Thyroid gland (tissue), 4 donors: ENCODE data around the gene AP4E1. TPM values are rescaled to one million over a fixed set of nuclear protein-coding genes. Genes with fewer than 3 reads are reported as not detected.

Experiments
- DNase-seq, 2 donors: peaks; one replicate each; pipeline ENCODE4 v3.0.0-alpha.2; 2019
- H3K27ac ChIP-seq, 3 donors: fragments of 200-600 bp; sonication (generic); 1 replicate in 2 of 3; 2 replicates in 1 of 3; pipeline ENCODE4 v1.5.1; 2016 to 2019; ENCODE audit warnings: mild to moderate bottlenecking in 1 of 3, moderate library complexity in 1 of 3
- H3K27me3 ChIP-seq: fragments of 200-600 bp; sonication (generic); one replicate; pipeline ENCODE4 v1.5.1; 2019
- H3K36me3 ChIP-seq, 2 donors: fragments of 200-600 bp; sonication (generic); one replicate each; pipeline ENCODE4 v1.5.1; 2016 to 2019
- H3K4me1 ChIP-seq, 2 donors: fragments of 200-600 bp; sonication (generic); one replicate each; pipeline ENCODE4 v1.5.1; 2017 to 2019
- H3K4me3 ChIP-seq, 3 donors: fragments of 200-600 bp; sonication (generic); replicated peaks in 1 of 3; 1 replicate in 2 of 3; 2 replicates in 1 of 3; pipeline ENCODE4 v1.5.1; 2016; ENCODE audit warnings: mild to moderate bottlenecking in 1 of 3
- H3K9me3 ChIP-seq: fragments of 200-600 bp; sonication (generic); one replicate; pipeline ENCODE4 v1.5.1; 2017
- CTCF ChIP-seq, 6 experiments: fragments of 200-600 bp in 3 of 6; fragments of 450-650 bp in 3 of 6; sonication (generic) in 3 of 6; IDR thresholded peaks; one replicate each; pipeline ENCODE4 v1.5.1; 2016 to 2019; ENCODE audit warnings: antibody characterized with exemption in 6 of 6, mild to moderate bottlenecking in 2 of 6, inconsistent platforms in 1 of 6, moderate library complexity in 1 of 6
- POLR2A ChIP-seq, 2 donors: fragments of 450-650 bp; IDR thresholded peaks; one replicate each; pipeline ENCODE4 v1.6.1; 2017; ENCODE audit warnings: antibody characterized with exemption in 2 of 2, mild to moderate bottlenecking in 2 of 2, moderate library complexity in 1 of 2
- WGBS, 2 donors: methylation state at CpG; one replicate each; pipeline ENCODE4 v1.1.5; 2017; 5-methylcytosine and 5-hydroxymethylcytosine counted together
- intact Hi-C: fragments of 100-400 bp; cut with DNase I; formaldehyde crosslinking; loops from one replicate; pipeline ENCODE4 v1.15.1; 2023
- total RNA-seq, 4 donors: library from RNA; depleted of rRNA; stranded (reverse); fragments of >200 nt; gene quantifications; one replicate each; pipeline ENCODE4 v1.2.3, GENCODE V29; 2016

The AP4E1 gene
- total RNA-seq, 4 donors from 2014 or later, result 9.3 to 13.3 (median 10.4) TPM

- peaks cover 0 to 4% of the 10 kb centered on the region in 2 donors for H3K4me1 ChIP-seq
- H3K4me3 ChIP-seq, result peak overlapping the region in 1 of 3 donors; percentile 6
- 76 to 79% methylated on average over 19 of the region's 19 CpGs for WGBS, 2 donors
- no peaks in the 10 kb centered on the region for H3K9me3 ChIP-seq
- intact Hi-C loops, result loop anchor here (5.0 kb wide), 1 partner anchor 199 kb away; no protein-coding TSS in a partner anchor
- no peaks in the 10 kb centered on the region for H3K27me3 ChIP-seq
- TF ChIP-seq POLR2A (IDR thresholded peaks at IDR 0.05) (no peak), CTCF (IDR thresholded peaks at IDR 0.05) (no peak)
- no peak for DNase-seq
- H3K27ac ChIP-seq, result no peak overlapping the region
- no peaks in the 10 kb centered on the region for H3K36me3 ChIP-seq
Measured at GRCh38 chr15:50876260-50876988, 32.1 kb upstream of the AP4E1 start.

- DNase-seq, result peak; percentile 83 to 85
- H3K27ac ChIP-seq, result no peak overlapping the region
- WGBS, 2 donors, result 1% methylated on average over 8 of the region's 8 CpGs
- no peaks in the 10 kb centered on the region for H3K27me3 ChIP-seq
- intact Hi-C loops, result loop anchor here (5.0 kb wide), 1 partner anchor 200 kb away; no protein-coding TSS in a partner anchor
- TF ChIP-seq CTCF (IDR thresholded peaks at IDR 0.05) (peak; percentile 95 to 99 (median 98)), POLR2A (IDR thresholded peaks at IDR 0.05) (no peak)
- peak overlapping the region in 1 of 3 donors; percentile 6 for H3K4me3 ChIP-seq
- peaks cover 0 to 4% of the 10 kb centered on the region in 2 donors for H3K4me1 ChIP-seq
- H3K9me3 ChIP-seq, result no peaks in the 10 kb centered on the region
- H3K36me3 ChIP-seq, result no peaks in the 10 kb centered on the region
Measured at GRCh38 chr15:50876989-50877360, 31.5 kb upstream of the AP4E1 start.

- Histone ChIP-seq H3K4me3 (no peak overlapping the region), H3K27ac (no peak overlapping the region), H3K4me1 (peaks cover 0 to 4% of the 10 kb centered on the region in 2 donors), H3K9me3 (no peaks in the 10 kb centered on the region), H3K27me3 (no peaks in the 10 kb centered on the region), H3K36me3 (no peaks in the 10 kb centered on the region)
- WGBS, 2 donors, result 77% methylated on average over 4 of the region's 4 CpGs
- no peak for DNase-seq
- no peak for TF ChIP-seq POLR2A (IDR thresholded peaks at IDR 0.05)
- no peak for TF ChIP-seq CTCF (IDR thresholded peaks at IDR 0.05)
- intact Hi-C loops, result loop anchor here (5.0 kb wide), 1 partner anchor 202 kb away; no protein-coding TSS in a partner anchor
Measured at GRCh38 chr15:50879016-50879617, 29.4 kb upstream of the AP4E1 start.

- H3K36me3 ChIP-seq, result no peaks in the 10 kb centered on the region
- intact Hi-C loops, result no loop called here
- no peaks in the 10 kb centered on the region for H3K27me3 ChIP-seq
- H3K4me1 ChIP-seq, result peaks cover 0 to 9% of the 10 kb centered on the region in 2 donors
- H3K9me3 ChIP-seq, result no peaks in the 10 kb centered on the region
- H3K27ac ChIP-seq, result no peak overlapping the region
- no peak overlapping the region for H3K4me3 ChIP-seq
- DNase-seq, result no peak
- TF ChIP-seq POLR2A (IDR thresholded peaks at IDR 0.05) (no peak), CTCF (IDR thresholded peaks at IDR 0.05) (no peak)
- 91 to 94% methylated on average over 2 of the region's 2 CpGs for WGBS, 2 donors
Measured at GRCh38 chr15:50880206-50880605, 28.3 kb upstream of the AP4E1 start.

GRCh38 chr15:50880651-50881114 lies 27.8 kb upstream of the AP4E1 start:
- no peak overlapping the region for H3K4me3 ChIP-seq
- intact Hi-C loops, result no loop called here
- no peak for DNase-seq
- H3K27me3 ChIP-seq, result no peaks in the 10 kb centered on the region
- WGBS, 2 donors, result 90 to 98% methylated on average over 2 of the region's 2 CpGs
- TF ChIP-seq POLR2A (IDR thresholded peaks at IDR 0.05), result no peak
- TF ChIP-seq CTCF (IDR thresholded peaks at IDR 0.05), result no peak
- no peak overlapping the region for H3K27ac ChIP-seq
- H3K4me1 ChIP-seq, result peaks cover 2 to 12% of the 10 kb centered on the region in 2 donors
- no peaks in the 10 kb centered on the region for H3K36me3 ChIP-seq
- no peaks in the 10 kb centered on the region for H3K9me3 ChIP-seq
